Measurements from ENCODE around the gene ERO1A. TPM values are rescaled to one million over a fixed set of nuclear protein-coding genes. Genes with fewer than 3 reads are reported as not detected.

Gene ERO1A
- total and polyA plus RNA-seq, 9 of the 15 experiments (the other 6 are each of a cell fraction or from before 2014, with no cell fraction given) = 11.0 to 46.2 (median 27.6) TPM

GRCh38 chr14:52690983-52691760, 4.2 kb downstream of the ERO1A start:
- ChIA-PET CTCF (ENCODE audit: low intra/inter-chr PET ratio) (no interaction called here), POLR2A (interaction anchor here (1.3 to 1.5 kb wide), 2 partner anchors 10 to 17 kb away, joined by 4 to 7 read pairs; no protein-coding TSS in a partner anchor)
- no peaks in the 10 kb centered on the region for H3K27me3 ChIP-seq (ENCODE audit: control insufficient read depth in 2 of 2, insufficient read depth in 2 of 2, low read length in 2 of 2)
- no peak for ATAC-seq
- H3K27ac ChIP-seq (ENCODE audit: extremely low read depth, low read depth, low read length) = no peak overlapping the region
- no TSS peak for BruUV-seq (replicated peaks)
- peaks cover 17% of the 10 kb centered on the region for H4K20me1 ChIP-seq (replicated peaks; ENCODE audit: control insufficient read depth, insufficient read depth, low read length)
- H3K9me1 ChIP-seq (ENCODE audit: control insufficient read depth, insufficient read depth, low read length) = no peaks in the 10 kb centered on the region
- no peak for FAIRE-seq
- DNase-seq (ENCODE audit: extremely low read depth in 1 of 4, low spot score in 3 of 4) = no peak
- in situ Hi-C loops (cut with MboI) (no loop called here), intact Hi-C loops (cut with micrococcal nuclease) (loop anchor here (5.0 kb wide), 1 partner anchor 139 kb away; the partner anchor contains the start of genes GPR137C and TXNDC16)
- peaks cover 87% of the 10 kb centered on the region for H3K79me2 ChIP-seq (ENCODE audit: control insufficient read depth, insufficient read depth, low read length)
- no peaks in the 10 kb centered on the region for H3K9me3 ChIP-seq (replicated peaks; ENCODE audit: control insufficient read depth, insufficient read depth, low read depth, low read length)
- no peak overlapping the region for H3K4me3 ChIP-seq
- no peak for TF ChIP-seq NFE2 (IDR thresholded peaks at IDR 0.05; ENCODE audit: low read depth)
- TF ChIP-seq ELK3 (CRISPR knock-in tag; IDR thresholded peaks at IDR 0.05) = no peak
- no peak for TF ChIP-seq TCF7L2 (IDR thresholded peaks at IDR 0.05; ENCODE audit: low read depth, low read length)
- no peak for TF ChIP-seq ZFX (CRISPR knock-in tag; IDR thresholded peaks at IDR 0.05)
- TF ChIP-seq NKRF (IDR thresholded peaks at IDR 0.05; ENCODE audit: borderline replicate concordance) = no peak
- no peak for TF ChIP-seq ZNF408 (CRISPR knock-in tag; IDR thresholded peaks at IDR 0.05; ENCODE audit: low read depth)
- TF ChIP-seq ZFP30 (CRISPR knock-in tag; IDR thresholded peaks at IDR 0.05; ENCODE audit: borderline replicate concordance) = no peak
- no peak for TF ChIP-seq ZNF274 (IDR thresholded peaks at IDR 0.05; ENCODE audit: borderline replicate concordance, low read depth, low read length)
- TF ChIP-seq ZNF324 (CRISPR knock-in tag; IDR thresholded peaks at IDR 0.05) = no peak
- TF ChIP-seq SFPQ (IDR thresholded peaks at IDR 0.05; ENCODE audit: low read depth, low read length) = no peak
- no peak for TF ChIP-seq NR4A1 (CRISPR knock-in tag; IDR thresholded peaks at IDR 0.05)
- TF ChIP-seq NR4A1 (tag; IDR thresholded peaks at IDR 0.05) = no peak
- no peak for TF ChIP-seq POLR2AphosphoS5 (IDR thresholded peaks at IDR 0.05; ENCODE audit: control insufficient read depth, insufficient read depth, low read depth, low read length)
- no peak for TF ChIP-seq SNRNP70 (optimal IDR thresholded peaks at IDR 0.05; ENCODE audit: low read depth, low read length)
- TF ChIP-seq KLF16 (IDR thresholded peaks at IDR 0.05) = no peak
- TF ChIP-seq ZFPM2 (CRISPR knock-in tag; IDR thresholded peaks at IDR 0.05) = no peak
- no peak for TF ChIP-seq GATAD2A (IDR thresholded peaks at IDR 0.05)
- no peak for TF ChIP-seq NFXL1 (CRISPR knock-in tag; IDR thresholded peaks at IDR 0.05)
- H3K4me2 ChIP-seq (ENCODE audit: insufficient read depth, low read length) = no peak overlapping the region
- H3K9ac ChIP-seq (ENCODE audit: insufficient read depth in 1 of 2, low read depth in 2 of 2, low read length in 2 of 2) = no peak overlapping the region
- H3K36me3 ChIP-seq (ENCODE audit: control insufficient read depth, insufficient read depth, low read length) = 0 out of 3 replicates have a peak, but pooled peaks cover 2% of the 10 kb centered on the region
- peaks cover 9 to 22% of the 10 kb centered on the region in 2 experiments; a peak in 4 of 5 replicates for H3K4me1 ChIP-seq (replicated peaks in 1 of 2; ENCODE audit: control insufficient read depth in 2 of 2, insufficient read depth in 2 of 2, low read length in 2 of 2)
- no peak overlapping the region for H2AFZ ChIP-seq (ENCODE audit: low read depth, low read length)
- WGBS (ENCODE audit: insufficient coverage, low coverage, missing lambda C conversion rate) = 80% methylated on average over 7 of the region's 7 CpGs

Data from K562 (cell line).